Stimulated activated CD4-positive, alpha-beta T cell treated with anti-CD3 and anti-CD28 coated beads, Interleukin-2, amount 100 ng/mL, for 4 hours (primary cell): ENCODE measurements around the gene PIWIL4.
"Not testable (repeated sequence)": the region's sequence is repeated elsewhere in the genome, so short reads cannot be mapped to it uniquely, and the experiment has no call there.

Experiments
- DNase-seq: peaks from one replicate; pipeline ENCODE4 v3.0.0-alpha.2; 2020; ENCODE audit warnings: low read depth

Gene PIWIL4

DNA sequence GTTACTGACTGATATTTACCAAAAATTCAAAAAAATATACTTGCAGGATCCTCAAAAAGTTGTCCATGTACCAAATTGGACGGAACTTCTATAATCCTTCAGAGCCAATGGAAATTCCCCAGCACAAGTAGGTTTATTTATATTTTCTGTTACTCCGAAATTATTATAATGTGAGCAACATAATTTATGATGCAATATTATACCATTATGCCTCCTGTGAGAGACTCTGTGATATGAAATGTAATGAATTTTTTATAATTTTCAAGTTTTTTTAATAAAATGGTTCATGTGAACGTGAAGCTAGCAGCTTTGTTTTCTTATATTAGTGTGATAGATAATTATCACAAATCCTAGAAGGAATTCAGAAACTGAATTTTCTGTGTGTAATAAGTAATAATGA lies 18.2 kb downstream of the PIWIL4 start:
- no peak for DNase-seq

DNA sequence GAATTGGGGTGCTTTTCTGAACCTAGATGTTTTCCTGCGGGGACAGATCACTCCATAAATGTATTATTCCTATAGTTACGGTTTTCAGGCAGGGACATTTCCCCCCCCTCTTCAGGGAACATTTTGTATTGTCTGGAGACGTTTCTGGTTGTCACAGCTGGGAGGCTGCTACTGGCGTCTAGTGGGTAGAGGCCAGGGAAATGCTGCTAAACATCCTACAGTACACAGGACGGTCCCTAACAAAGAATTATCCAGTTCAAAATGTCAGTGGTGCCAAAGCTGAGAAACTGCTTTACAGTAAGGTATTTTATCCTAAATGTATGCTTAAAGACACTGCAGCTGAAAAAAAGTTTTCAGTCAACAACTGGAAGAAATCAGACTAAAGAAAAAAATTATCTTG lies 19.4 kb downstream of the PIWIL4 start:
- DNase-seq = no peak

DNA sequence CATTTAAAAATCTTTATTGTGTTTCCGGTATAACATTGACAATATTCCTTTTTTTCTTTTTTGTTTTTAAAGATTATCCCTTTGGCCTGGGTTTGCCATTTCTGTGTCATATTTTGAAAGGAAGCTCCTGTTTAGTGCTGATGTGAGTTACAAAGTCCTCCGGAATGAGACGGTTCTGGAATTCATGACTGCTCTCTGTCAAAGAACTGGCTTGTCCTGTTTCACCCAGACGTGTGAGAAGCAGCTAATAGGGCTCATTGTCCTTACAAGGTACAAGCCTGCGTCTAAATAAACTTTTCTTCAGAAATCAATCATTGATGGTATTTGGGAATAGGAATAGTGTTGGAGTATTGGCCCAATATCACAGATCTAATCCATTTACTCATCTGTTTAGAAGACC lies 19.8 kb downstream of the PIWIL4 start:
- DNase-seq = no peak

DNA sequence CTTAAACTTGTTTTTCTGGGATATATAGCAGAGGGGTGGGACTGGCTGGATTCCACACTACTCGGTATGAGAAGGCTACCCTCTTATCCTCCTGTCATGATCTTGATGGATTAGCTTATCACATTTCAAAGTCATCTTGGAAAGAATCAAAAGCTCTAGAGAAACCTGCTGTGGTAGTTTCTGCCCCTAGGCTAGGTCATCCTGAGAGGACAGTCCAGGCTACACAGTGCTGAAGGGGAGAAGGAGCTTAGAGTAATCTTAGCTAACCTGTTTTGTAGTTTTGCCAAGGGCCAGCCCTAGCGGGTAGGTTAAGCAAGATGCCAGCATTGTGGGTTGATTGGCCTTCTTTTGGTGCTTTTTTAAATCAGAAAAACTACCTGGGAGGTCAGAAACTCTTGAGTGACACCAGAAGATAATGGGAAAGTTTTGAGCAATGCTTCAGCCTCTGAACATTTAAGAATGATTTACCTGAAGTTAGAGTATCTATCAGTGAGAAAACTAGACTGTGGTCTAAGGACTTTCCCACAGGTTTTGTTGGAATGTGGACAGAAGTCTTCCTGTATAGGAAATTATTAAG lies 21.3 kb downstream of the PIWIL4 start:
- no peak for DNase-seq

DNA sequence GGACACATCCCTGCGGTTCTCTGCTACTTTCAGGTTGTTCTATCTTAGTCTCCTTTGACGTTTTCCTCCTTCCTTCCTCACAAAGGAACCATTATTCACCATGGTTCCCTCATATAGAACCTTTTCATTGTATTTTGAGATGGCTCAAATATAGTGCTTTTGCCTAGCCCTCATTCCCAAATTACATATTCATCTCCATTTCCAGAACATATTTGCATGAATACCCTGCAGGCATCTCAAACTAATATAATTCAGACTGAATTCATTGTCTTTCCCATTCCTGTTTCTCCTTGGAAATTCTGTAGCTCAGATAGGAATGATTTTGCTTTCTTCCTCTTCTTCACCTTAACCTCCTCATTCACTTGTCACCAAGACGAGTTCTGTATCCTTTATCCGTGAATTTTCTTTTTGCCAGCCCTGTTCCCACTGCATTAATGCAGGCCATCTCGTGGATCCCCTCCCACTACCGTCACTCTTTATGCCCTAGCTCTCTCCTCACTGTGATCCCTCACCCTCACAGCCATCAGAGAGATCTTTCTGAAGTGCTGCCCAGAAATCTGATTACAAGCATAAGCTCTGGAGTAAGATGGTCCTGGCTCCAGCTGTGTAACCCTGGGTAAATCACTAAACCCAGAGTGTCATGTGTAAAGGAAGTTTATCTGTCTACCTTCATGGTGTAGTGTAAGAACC lies 23.3 kb downstream of the PIWIL4 start:
- no peak for DNase-seq

DNA sequence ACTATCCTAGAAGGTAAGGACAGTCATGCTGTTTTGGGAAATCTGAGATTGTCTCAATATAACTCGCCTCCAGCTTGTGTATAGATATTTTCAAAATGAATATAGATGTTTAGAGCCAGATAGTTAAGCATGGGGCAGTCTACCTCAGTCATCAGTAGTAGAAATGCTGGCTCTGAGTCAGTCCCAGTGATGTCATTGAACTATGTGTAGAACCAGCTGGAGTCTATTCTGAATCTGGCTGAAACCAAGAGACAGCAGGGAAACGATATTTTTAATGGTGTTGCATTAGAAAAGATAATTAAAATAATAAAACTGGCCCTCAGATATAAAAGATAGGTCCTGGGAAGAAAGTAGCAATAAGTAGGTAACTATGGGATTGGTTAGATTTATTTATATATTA lies 25.9 kb downstream of the PIWIL4 start:
- no peak for DNase-seq

DNA sequence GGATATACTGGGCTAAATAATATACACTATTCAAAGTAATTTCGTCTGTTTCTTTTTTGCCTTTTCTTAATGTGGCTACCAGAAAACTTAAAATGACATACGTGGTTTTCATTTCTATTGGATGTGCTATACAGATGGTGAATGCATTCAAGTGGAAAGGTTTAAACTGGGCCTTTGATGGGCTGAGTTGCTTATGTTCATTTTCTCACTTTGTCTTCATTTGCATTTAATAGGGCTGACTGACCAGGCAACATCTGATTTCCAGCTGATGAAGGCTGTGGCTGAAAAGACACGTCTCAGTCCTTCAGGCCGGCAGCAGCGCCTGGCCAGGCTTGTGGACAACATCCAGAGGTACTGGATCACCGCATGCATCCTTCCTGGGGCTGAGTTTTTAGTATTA lies 27.9 kb downstream of the PIWIL4 start:
- no peak for DNase-seq

DNA sequence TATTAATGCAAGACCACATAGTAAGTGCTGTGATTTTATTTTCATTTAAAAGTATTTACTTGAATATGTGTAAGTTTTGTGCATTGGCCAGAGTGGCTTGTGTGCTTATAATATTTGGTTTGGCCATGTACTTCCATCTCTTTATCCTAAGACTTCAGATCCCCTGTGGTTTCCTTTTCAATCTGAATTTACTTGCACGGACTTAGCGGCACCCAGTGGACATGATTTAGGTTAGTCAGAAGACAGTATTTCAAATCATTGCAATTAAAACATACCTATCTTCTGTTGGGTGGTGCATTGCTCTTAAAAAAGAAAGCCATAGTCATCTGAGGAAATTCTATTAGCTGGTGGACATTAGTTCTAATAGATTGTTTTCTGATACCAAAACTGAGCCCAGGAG lies 30.7 kb downstream of the PIWIL4 start:
- DNase-seq = no peak

DNA sequence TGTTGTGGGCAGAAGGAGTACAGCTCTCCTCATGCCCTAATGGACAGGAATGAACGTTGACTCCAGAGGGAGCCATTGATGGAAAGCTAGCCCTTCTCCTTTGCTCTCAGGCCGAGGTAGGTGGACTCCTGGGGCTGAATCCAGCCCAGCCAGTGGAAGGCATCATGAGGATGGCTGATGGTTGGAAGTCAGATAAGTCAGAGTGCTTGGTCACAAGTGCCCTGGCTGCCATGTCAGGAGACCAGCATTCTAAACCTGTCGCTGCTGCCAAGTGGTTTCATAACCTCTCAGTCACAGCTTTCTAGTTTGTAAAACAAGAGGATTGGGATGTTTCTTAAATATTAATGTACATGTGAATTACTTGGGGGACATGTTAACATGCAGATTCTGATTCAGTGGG lies 32.3 kb downstream of the PIWIL4 start:
- no peak for DNase-seq

DNA sequence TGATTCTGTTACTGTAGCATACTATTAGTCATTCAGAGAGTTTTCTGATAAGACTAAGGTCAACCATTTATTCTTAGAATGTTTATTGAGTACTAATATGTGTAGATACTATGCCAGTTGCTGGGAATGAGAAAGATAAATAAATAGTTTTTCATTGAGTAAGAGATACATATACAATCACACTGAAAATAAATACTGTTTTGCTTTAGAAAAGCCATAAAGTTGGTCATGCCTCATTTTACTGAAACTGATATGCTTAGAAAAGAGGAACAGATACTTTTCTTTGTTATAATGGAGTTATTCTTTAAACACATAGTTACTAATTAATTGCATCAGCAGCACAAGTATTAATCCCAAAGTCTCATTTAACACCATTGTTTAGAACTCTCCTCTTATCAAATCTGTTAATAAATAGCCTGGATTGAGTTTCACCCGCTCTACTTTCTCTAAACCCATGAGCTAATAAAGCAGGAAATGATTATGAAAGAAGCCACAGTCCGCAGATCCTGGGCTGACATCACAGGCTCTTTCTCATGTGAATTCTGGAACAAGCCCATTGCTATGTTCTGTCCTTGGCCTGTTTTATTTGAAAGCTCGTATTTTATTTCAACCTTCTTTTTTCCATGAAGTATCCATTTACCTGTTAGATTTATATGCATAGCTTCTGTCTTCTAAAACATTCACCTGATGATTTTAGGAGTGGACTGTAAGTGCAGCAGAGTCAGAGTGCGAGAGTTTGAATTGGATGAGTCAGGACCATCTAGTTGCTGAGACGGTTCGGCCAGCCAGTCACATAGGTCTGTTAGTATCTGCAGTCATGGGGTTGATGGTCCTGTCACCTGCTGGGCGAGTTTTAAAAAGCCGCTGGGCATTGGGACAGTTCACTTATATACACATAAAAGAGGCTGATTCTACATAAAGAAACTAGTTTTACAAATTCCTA lies 35.5 kb downstream of the PIWIL4 start:
- DNase-seq = no peak

DNA sequence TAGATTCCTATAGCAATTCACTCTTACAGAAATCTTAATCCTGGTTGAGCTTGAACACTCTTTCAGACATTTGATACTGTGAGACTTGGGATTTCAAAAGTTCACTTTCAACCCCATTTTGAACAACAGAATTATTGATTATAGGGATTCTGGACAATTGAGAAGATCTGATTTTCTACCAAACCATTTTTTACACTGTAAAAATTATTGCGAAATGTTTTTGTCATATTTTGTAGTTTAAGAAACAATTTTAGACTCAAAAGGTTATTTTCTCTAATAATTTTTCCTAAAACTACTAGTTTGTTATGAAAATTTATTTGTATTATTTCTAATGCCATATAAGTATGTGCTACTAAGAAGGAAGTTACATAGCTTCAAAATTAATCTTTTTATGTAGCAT lies 36.4 kb downstream of the PIWIL4 start:
- DNase-seq = no peak

DNA sequence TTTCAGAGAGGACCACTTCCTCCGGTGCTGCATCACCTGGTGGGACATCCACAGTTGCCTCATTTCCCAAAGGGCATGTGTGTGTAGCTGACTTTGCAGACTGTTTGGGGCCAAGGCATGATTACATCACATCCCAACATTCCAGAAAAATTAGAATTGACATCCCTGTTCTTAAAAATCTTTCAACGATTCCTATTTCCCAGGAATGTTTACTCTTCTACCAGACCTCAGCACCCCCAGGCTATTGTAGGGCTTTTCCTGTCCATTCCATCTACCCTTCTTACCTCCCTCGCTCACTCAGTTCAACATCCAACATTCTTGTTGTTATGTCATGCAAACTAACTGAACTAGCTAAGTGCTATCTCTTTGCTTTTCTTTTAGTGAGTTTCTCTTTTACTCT lies 37.3 kb downstream of the PIWIL4 start:
- DNase-seq = no peak

DNA sequence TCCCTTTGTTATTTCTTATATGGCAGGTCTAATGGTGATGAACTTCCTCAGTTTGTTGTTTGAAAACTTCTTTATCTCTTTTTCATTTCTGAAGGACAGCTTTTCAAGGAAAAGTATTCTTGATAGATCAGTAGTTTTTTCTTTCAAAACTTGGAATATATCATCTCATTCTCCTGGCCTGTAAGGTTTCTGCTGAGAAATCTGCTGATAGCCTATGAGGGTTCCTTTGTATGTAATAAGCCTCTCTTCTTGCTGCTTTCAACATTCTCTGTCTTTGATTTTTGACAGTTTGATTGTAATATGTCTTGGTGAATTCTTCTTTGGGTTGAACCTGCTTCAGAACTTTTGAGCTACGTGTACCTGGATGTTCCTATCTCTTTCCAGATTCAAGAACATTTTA lies 46.0 kb downstream of the PIWIL4 start:
- no peak for DNase-seq

DNA sequence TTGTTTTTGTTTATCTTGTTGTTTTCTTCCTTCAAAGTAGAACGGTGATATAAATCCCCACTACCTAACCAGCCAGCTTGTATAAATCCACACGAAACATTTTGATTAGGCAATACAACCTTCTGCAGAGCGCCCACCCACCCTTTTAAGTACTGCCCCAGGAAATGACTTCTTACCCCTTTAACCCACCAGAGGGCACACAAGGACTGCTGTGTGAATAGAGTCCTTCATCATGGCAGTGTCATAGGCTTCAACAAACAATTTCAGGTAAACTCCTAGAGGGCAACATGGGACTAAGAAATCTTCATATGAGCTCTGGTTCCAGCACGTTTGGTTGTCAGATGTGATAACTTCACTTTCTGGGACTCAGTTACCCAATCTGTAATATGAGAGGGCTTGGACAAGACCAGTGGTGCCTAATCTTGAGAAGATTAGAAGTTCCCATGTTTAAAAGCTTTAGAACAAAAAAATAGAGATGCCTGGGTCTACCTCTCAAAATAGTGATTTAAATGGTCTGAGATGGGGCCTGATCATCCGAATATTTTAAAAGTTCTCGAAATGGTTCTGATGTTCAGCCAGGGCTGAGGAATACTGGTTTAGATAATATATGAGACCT lies 56.1 kb downstream of the PIWIL4 start:
- DNase-seq = peak; percentile 15

DNA sequence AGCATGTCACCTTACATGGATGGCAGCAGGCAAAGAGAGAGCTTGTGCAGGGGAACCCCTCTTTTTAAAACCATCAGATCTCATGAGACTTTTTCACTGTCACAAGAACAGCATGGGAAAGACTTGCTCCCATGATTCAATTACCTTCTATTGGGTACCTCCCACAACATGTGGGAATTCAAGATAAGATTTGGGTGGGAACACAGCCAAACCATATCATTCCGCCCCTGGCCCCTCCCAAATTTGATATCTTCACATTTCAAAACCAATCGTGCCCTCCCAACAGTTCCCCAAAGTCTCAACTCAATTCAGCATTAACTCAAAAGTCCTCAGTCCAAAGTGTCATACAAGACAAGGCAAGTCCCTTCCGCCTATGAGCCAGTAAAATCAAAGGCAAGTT lies 58.3 kb downstream of the PIWIL4 start:
- not testable (repeated sequence) for DNase-seq

DNA sequence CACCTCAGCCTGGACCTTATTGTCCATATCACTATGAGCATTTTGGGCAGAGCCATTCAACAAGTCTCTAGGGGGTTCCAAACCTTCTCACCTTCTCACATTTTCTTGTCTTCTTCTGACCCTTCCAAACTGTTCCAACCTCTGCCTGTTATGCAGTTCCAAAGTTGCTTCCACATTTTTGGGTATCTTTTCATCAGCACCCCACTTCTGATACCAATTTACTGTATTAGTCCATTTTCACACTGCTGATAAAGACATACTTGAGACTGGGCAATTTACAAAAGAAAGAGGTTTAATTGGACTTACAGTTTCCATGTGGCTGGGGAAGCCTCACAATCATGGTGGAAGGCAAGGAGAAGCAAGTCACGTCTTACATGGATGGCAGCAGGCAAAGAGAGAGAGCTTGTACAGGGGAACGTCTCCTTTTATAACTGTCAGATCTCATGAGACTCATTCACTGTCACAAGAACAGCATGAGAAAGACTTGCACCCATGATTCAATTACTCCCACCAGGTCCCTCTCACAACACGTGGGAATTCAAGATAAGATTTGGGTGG lies 59.9 kb downstream of the PIWIL4 start:
- DNase-seq = not testable (repeated sequence)

DNA sequence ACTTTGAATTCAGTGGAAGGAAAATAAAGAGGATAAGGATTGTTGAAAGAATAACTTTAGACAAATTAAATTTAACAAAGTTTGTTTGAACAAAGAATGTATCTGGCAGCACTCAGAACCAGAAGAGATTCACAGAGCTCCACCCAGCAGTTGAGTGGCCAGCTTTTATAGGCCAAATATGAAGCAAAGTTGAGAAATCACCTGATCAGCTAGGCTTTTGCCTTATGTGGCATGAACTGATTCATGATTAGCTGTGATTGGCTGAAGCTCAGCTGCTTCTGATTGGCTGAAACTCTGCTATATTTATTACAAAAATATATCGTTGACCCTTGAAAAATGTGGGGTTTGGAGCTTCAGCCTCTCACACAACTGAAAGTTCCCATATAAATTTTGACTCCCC lies 62.6 kb downstream of the PIWIL4 start:
- DNase-seq = no peak

DNA sequence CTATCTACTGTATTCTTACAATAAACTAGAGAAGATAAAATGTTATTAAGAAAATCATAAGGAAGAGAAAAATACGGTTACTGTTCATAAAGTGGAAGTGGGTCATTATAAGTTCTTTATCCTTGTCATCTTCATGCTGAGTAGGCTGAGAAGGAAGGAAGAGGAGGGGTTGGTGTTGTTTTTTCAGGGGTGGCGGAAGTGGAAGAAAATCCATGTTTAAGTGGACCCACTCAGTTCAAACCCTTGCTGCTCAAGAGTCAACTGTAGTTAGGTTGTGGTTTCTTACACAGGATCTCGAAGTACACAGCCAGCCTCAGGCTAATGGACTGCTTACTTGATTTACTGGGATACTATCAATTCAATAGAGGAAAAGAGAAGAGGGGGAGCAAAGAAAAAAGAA lies 63.1 kb downstream of the PIWIL4 start:
- no peak for DNase-seq

DNA sequence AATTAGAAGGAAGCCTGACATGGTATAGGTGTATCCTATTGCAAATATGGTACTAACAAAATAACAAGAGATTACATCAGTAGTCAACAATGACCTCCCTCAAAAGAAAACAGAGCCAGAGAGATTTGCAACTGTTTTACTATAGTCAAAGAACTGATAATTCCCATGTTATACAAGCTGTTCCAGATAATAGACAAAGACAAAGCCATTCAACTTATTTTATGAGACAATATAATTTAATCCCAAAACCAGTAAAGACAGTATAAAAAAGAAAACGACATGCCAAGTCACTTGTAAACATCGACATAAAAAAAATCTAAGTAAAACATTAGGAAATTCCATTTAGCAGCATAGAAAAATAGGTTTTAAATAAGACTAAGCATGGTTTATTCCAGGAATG lies 65.2 kb downstream of the PIWIL4 start:
- DNase-seq = no peak

DNA sequence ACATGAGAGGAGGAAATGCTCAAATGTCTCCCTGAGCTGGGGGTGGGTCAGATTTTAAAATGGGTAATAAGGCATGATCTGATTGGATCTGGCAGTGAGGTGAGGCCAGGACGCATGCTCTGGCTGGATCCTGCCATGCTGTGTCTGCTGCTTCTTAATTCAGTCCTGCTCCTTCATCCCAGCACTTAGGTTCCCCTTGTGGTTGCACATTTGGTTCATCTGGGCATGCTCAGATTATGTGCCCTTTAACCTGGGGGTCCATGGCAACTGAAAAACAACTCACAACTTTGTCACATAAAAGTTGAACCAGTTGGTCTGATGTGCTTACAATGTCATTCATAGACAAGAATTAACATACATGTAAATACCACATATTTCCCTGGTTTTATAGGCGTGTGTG lies 67.9 kb downstream of the PIWIL4 start:
- DNase-seq = no peak

DNA sequence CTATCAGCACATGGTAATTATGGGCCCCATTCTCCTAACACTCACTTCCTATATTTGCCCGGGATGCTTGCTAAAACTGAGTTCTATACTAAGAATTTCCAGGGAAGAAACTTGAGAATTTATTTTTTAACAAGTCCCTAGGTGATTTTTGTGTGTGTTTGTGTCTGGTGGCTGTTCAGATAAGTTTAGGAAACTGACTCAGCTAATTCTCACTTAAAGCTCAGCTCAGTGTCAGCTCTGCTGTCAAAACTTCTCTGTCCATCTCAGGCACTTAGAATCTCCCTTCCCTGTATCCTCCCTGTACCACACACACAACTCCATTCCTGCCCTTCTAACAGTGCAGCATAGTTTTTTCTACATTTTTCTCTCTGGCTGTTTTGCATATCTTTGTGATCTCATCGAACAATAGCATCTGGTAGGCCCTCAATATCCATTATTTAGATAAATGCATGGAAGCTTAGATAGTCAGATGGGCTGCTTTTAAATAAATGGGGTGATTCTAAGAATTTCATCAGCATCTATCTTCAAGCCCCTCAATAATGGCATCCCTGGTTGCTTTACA lies 69.3 kb downstream of the PIWIL4 start:
- no peak for DNase-seq

DNA sequence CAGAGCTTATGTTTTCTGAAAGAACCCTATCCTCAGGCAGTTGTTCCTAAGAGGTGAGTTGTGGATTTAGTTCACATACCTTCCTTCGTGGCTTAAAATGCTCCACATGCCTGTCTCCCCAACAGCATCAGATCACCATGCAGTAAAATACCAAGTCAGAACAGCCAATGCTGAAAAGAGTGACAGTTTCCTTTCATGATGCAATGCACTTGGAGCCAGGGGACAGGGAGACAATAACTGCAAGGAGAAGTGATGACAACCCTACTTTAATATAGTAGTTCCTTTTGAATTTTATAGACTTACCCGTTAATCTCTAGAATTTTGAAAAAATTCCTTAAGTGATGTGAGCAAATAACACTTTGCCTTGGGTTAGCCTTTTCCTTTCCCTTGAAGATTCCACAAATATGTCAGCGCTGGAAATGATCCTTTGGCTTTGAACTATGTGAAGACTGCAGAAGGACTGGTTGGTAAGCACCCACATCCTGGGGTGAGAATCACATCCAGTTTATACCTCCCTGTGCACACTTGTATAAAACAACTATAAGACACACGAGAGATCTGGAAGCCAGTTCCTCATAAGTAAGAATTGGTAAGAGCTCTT lies 71.2 kb downstream of the PIWIL4 start:
- DNase-seq = no peak
